ENCODE measurements around the gene TIMP3.

- TF ChIP-seq GATA3 (IDR thresholded peaks at IDR 0.05; ENCODE audit: low read depth, low read length) (no peak), GATA2 (IDR thresholded peaks at IDR 0.05; ENCODE audit: low read depth, low read length) (no peak)
Measured at GRCh38 chr22:32800158-32800882, 1.2 kb upstream of the TIMP3 start.

All from SH-SY5Y (cell line).